ENCODE results near the gene FXYD6.

Gene FXYD6

GRCh38 chr11:117910525-117910924, 34.1 kb upstream of the FXYD6 start:
- Histone ChIP-seq H3K4me3 (ENCODE audit: low read length) (no peak overlapping the region), H3K27me3 (ENCODE audit: insufficient read depth, low read length) (no peaks in the 10 kb centered on the region), H3K9me3 (ENCODE audit: insufficient read depth, low read depth, low read length) (no peaks in the 10 kb centered on the region), H3K36me3 (ENCODE audit: insufficient read depth, low read length) (no peaks in the 10 kb centered on the region), H3K9ac (ENCODE audit: low read depth, low read length) (no peak overlapping the region), H3K4me1 (ENCODE audit: insufficient read depth, low read length) (peaks cover 5% of the 10 kb centered on the region; the same call in 1 of the 2 replicates), H3K27ac (ENCODE audit: low read depth, low read length) (no peak overlapping the region)
- 84% methylated on average over 4 of the region's 4 CpGs for WGBS

GRCh38 chr11:117909611-117910382, 33.3 kb upstream of the FXYD6 start:
- no peaks in the 10 kb centered on the region for H3K36me3 ChIP-seq (ENCODE audit: insufficient read depth, low read length)
- H3K27ac ChIP-seq (ENCODE audit: low read depth, low read length) = no peak overlapping the region
- WGBS = 90% methylated on average over 20 of the region's 20 CpGs
- no peaks in the 10 kb centered on the region for H3K9me3 ChIP-seq (ENCODE audit: insufficient read depth, low read depth, low read length)
- H3K4me3 ChIP-seq (ENCODE audit: low read length) = no peak overlapping the region
- peaks cover 5% of the 10 kb centered on the region; the same call in 1 of the 2 replicates for H3K4me1 ChIP-seq (ENCODE audit: insufficient read depth, low read length)
- no peaks in the 10 kb centered on the region for H3K27me3 ChIP-seq (ENCODE audit: insufficient read depth, low read length)
- no peak overlapping the region for H3K9ac ChIP-seq (ENCODE audit: low read depth, low read length)

- no peaks in the 10 kb centered on the region for H3K27me3 ChIP-seq (ENCODE audit: insufficient read depth, low read length)
- no peaks in the 10 kb centered on the region for H3K9me3 ChIP-seq (ENCODE audit: insufficient read depth, low read depth, low read length)
- H3K4me3 ChIP-seq (ENCODE audit: low read length) = no peak overlapping the region
- no peak overlapping the region for H3K9ac ChIP-seq (ENCODE audit: low read depth, low read length)
- WGBS = 91% methylated on average over 4 of the region's 4 CpGs
- no peak overlapping the region for H3K27ac ChIP-seq (ENCODE audit: low read depth, low read length)
- H3K4me1 ChIP-seq (ENCODE audit: insufficient read depth, low read length) = peaks cover 5% of the 10 kb centered on the region; the same call in 1 of the 2 replicates
- no peaks in the 10 kb centered on the region for H3K36me3 ChIP-seq (ENCODE audit: insufficient read depth, low read length)
These were observed 32.6 kb upstream of the FXYD6 start for GRCh38 chr11:117908959-117909610.

GRCh38 chr11:117908109-117908895, 31.8 kb upstream of the FXYD6 start:
- Histone ChIP-seq H3K9ac (ENCODE audit: low read depth, low read length) (no peak overlapping the region), H3K36me3 (ENCODE audit: insufficient read depth, low read length) (no peaks in the 10 kb centered on the region), H3K27me3 (ENCODE audit: insufficient read depth, low read length) (no peaks in the 10 kb centered on the region), H3K27ac (ENCODE audit: low read depth, low read length) (no peak overlapping the region), H3K4me3 (ENCODE audit: low read length) (no peak overlapping the region), H3K4me1 (ENCODE audit: insufficient read depth, low read length) (peaks cover 5% of the 10 kb centered on the region; the same call in 1 of the 2 replicates), H3K9me3 (ENCODE audit: insufficient read depth, low read depth, low read length) (no peaks in the 10 kb centered on the region)
- WGBS = 89% methylated on average over 16 of the region's 17 CpGs

GRCh38 chr11:117907276-117908108, 31.0 kb upstream of the FXYD6 start:
- H3K36me3 ChIP-seq (ENCODE audit: insufficient read depth, low read length) = no peaks in the 10 kb centered on the region
- no peak overlapping the region for H3K27ac ChIP-seq (ENCODE audit: low read depth, low read length)
- H3K27me3 ChIP-seq (ENCODE audit: insufficient read depth, low read length) = no peaks in the 10 kb centered on the region
- H3K4me3 ChIP-seq (ENCODE audit: low read length) = peak overlapping the region; percentile 38
- H3K9ac ChIP-seq (ENCODE audit: low read depth, low read length) = peak overlapping the region; percentile 27; the same call in 1 of the 2 replicates
- H3K4me1 ChIP-seq (ENCODE audit: insufficient read depth, low read length) = peaks cover 5% of the 10 kb centered on the region; the same call in 1 of the 2 replicates
- no peaks in the 10 kb centered on the region for H3K9me3 ChIP-seq (ENCODE audit: insufficient read depth, low read depth, low read length)
- 36% methylated on average over 24 of the region's 24 CpGs for WGBS

- Histone ChIP-seq H3K9ac (ENCODE audit: low read depth, low read length) (no peak overlapping the region), H3K27ac (ENCODE audit: low read depth, low read length) (no peak overlapping the region), H3K4me1 (ENCODE audit: insufficient read depth, low read length) (peaks cover 5% of the 10 kb centered on the region; the same call in 1 of the 2 replicates), H3K27me3 (ENCODE audit: insufficient read depth, low read length) (no peaks in the 10 kb centered on the region), H3K9me3 (ENCODE audit: insufficient read depth, low read depth, low read length) (no peaks in the 10 kb centered on the region), H3K36me3 (ENCODE audit: insufficient read depth, low read length) (no peaks in the 10 kb centered on the region), H3K4me3 (ENCODE audit: low read length) (no peak overlapping the region)
- 85% methylated on average over 3 of the region's 4 CpGs for WGBS
These were observed 30.3 kb upstream of the FXYD6 start for GRCh38 chr11:117906710-117907109.

GRCh38 chr11:117906126-117906525, 29.7 kb upstream of the FXYD6 start:
- Histone ChIP-seq H3K36me3 (ENCODE audit: insufficient read depth, low read length) (no peaks in the 10 kb centered on the region), H3K4me3 (ENCODE audit: low read length) (no peak overlapping the region), H3K27ac (ENCODE audit: low read depth, low read length) (no peak overlapping the region), H3K4me1 (ENCODE audit: insufficient read depth, low read length) (peaks cover 5% of the 10 kb centered on the region; the same call in 1 of the 2 replicates), H3K9ac (ENCODE audit: low read depth, low read length) (no peak overlapping the region), H3K9me3 (ENCODE audit: insufficient read depth, low read depth, low read length) (no peaks in the 10 kb centered on the region), H3K27me3 (ENCODE audit: insufficient read depth, low read length) (no peaks in the 10 kb centered on the region)
- 92% methylated on average over 2 of the region's 2 CpGs for WGBS

- Histone ChIP-seq H3K4me1 (ENCODE audit: insufficient read depth, low read length) (peaks cover 5% of the 10 kb centered on the region; the same call in 1 of the 2 replicates), H3K4me3 (ENCODE audit: low read length) (no peak overlapping the region), H3K27ac (ENCODE audit: low read depth, low read length) (no peak overlapping the region), H3K9me3 (ENCODE audit: insufficient read depth, low read depth, low read length) (no peaks in the 10 kb centered on the region), H3K36me3 (ENCODE audit: insufficient read depth, low read length) (no peaks in the 10 kb centered on the region), H3K9ac (ENCODE audit: low read depth, low read length) (no peak overlapping the region), H3K27me3 (ENCODE audit: insufficient read depth, low read length) (no peaks in the 10 kb centered on the region)
- 88% methylated on average over 4 of the region's 4 CpGs for WGBS
These were observed 29.1 kb upstream of the FXYD6 start for GRCh38 chr11:117905524-117905923.

GRCh38 chr11:117903505-117904382, 27.3 kb upstream of the FXYD6 start:
- H3K9ac ChIP-seq (ENCODE audit: low read depth, low read length) = no peak overlapping the region
- H3K36me3 ChIP-seq (ENCODE audit: insufficient read depth, low read length) = no peaks in the 10 kb centered on the region
- no peaks in the 10 kb centered on the region for H3K27me3 ChIP-seq (ENCODE audit: insufficient read depth, low read length)
- no peak overlapping the region for H3K4me3 ChIP-seq (ENCODE audit: low read length)
- no peak overlapping the region for H3K27ac ChIP-seq (ENCODE audit: low read depth, low read length)
- WGBS = 87% methylated on average over 14 of the region's 14 CpGs
- H3K4me1 ChIP-seq (ENCODE audit: insufficient read depth, low read length) = peaks cover 5% of the 10 kb centered on the region; the same call in 1 of the 2 replicates
- H3K9me3 ChIP-seq (ENCODE audit: insufficient read depth, low read depth, low read length) = no peaks in the 10 kb centered on the region

Data from HUES64 (cell line).